H9 (cell line): ENCODE measurements around the gene IL1A. TPM values are rescaled to one million over a fixed set of nuclear protein-coding genes. Genes with fewer than 3 reads are reported as not detected.
A peak's percentile ranks its signal among the peaks of the same experiment; 100 is the strongest.

Source experiments
- DNase-seq: peaks from one replicate; pipeline ENCODE4 v3.0.0-alpha.2; 2017
- H2AFZ ChIP-seq: one replicate; pipeline ENCODE4 v1.6.1; 2013; ENCODE audit warnings: mild to moderate bottlenecking, low read length, control low read depth, moderate library complexity
- H2AK5ac ChIP-seq: 2 replicates; pipeline ENCODE4 v1.6.1; 2013; ENCODE audit warnings: low read length, control low read depth, mixed read lengths; ENCODE audit not compliant: insufficient read length
- H2BK120ac ChIP-seq: one replicate; pipeline ENCODE4 v1.6.1; 2013; ENCODE audit warnings: low read depth, mild to moderate bottlenecking, low read length, control low read depth, inconsistent platforms; ENCODE audit not compliant: poor library complexity, severe bottlenecking
- H2BK12ac ChIP-seq: 2 replicates; pipeline ENCODE4 v1.6.1; 2013; ENCODE audit warnings: low read length, control low read depth, mixed read lengths, low read depth; ENCODE audit not compliant: insufficient read length
- H2BK15ac ChIP-seq: 2 replicates; pipeline ENCODE4 v1.6.1; 2013; ENCODE audit warnings: low read depth, low read length, control low read depth
- H2BK20ac ChIP-seq: one replicate; pipeline ENCODE4 v1.6.1; 2013; ENCODE audit warnings: low read depth, mild to moderate bottlenecking, low read length, control low read depth, inconsistent platforms; ENCODE audit not compliant: poor library complexity, severe bottlenecking
- H2BK5ac ChIP-seq: 2 replicates; pipeline ENCODE4 v1.6.1; 2013; ENCODE audit warnings: low read length, control low read depth, mixed read lengths; ENCODE audit not compliant: insufficient read length
- H3K14ac ChIP-seq: 2 replicates; pipeline ENCODE4 v1.6.1; 2013; ENCODE audit warnings: low read length, control low read depth; ENCODE audit not compliant: insufficient read depth
- H3K18ac ChIP-seq: 2 replicates; pipeline ENCODE4 v1.6.1; 2013; ENCODE audit warnings: low read depth, mild to moderate bottlenecking, mixed read lengths, low read length, control low read depth; ENCODE audit not compliant: insufficient read length
- H3K23ac ChIP-seq: 2 replicates; pipeline ENCODE4 v1.6.1; 2013; ENCODE audit warnings: low read length, control low read depth, mixed read lengths, low read depth; ENCODE audit not compliant: insufficient read length
- H3K23me2 ChIP-seq: 2 replicates; pipeline ENCODE4 v1.6.1; 2013; ENCODE audit warnings: low read depth, mild to moderate bottlenecking, mixed read lengths, low read length, control low read depth; ENCODE audit not compliant: insufficient read length, poor library complexity, severe bottlenecking
- H3K27ac ChIP-seq: 2 replicates; pipeline ENCODE4 v1.5.1; 2013; ENCODE audit warnings: low read length, control low read depth, mixed read lengths, low read depth; ENCODE audit not compliant: insufficient read length
- H3K27me3 ChIP-seq: 2 replicates; pipeline ENCODE4 v1.6.1; 2013; ENCODE audit warnings: low read length, control low read depth, inconsistent platforms; ENCODE audit not compliant: insufficient read depth
- H3K4ac ChIP-seq: 2 replicates; pipeline ENCODE4 v1.6.1; 2013; ENCODE audit warnings: low read depth, mild to moderate bottlenecking, control low read depth, inconsistent platforms, low read length, moderate library complexity
- H3K4me1 ChIP-seq: 2 replicates; pipeline ENCODE4 v1.6.1; 2013; ENCODE audit warnings: low read length, control low read depth, inconsistent platforms; ENCODE audit not compliant: insufficient read depth
- H3K4me2 ChIP-seq: 2 replicates; pipeline ENCODE4 v1.6.1; 2013; ENCODE audit warnings: low read length, control low read depth, mixed read lengths; ENCODE audit not compliant: insufficient read length, insufficient read depth
- H3K56ac ChIP-seq: 2 replicates; pipeline ENCODE4 v1.6.1; 2013; ENCODE audit warnings: low read depth, mild to moderate bottlenecking, mixed read lengths, low read length, control low read depth; ENCODE audit not compliant: insufficient read length
- H3K79me1 ChIP-seq: 2 replicates; pipeline ENCODE4 v1.6.1; 2013; ENCODE audit warnings: low read depth, mild to moderate bottlenecking, moderate library complexity, low read length, control low read depth, inconsistent platforms; ENCODE audit not compliant: insufficient read depth, poor library complexity, severe bottlenecking
- H3K79me2 ChIP-seq: 2 replicates; pipeline ENCODE4 v1.6.1; 2013; ENCODE audit warnings: low read length, control low read depth, inconsistent platforms; ENCODE audit not compliant: insufficient read depth
- H3K9ac ChIP-seq: 2 replicates; pipeline ENCODE4 v1.6.1; 2013; ENCODE audit warnings: low read length, control low read depth, mixed read lengths; ENCODE audit not compliant: insufficient read length; ENCODE audit errors: extremely low read depth
- H3K9me3 ChIP-seq: one replicate; pipeline ENCODE4 v1.6.1; 2013; ENCODE audit warnings: low read depth, low read length, inconsistent platforms; ENCODE audit not compliant: control insufficient read depth
- H3T11ph ChIP-seq: one replicate; pipeline ENCODE4 v1.6.1; 2013; ENCODE audit warnings: mild to moderate bottlenecking, low read length, control low read depth, inconsistent platforms
- H4K20me1 ChIP-seq: one replicate; pipeline ENCODE4 v1.6.1; 2013; ENCODE audit not compliant: control insufficient read depth, insufficient read length, insufficient read depth
- H4K5ac ChIP-seq: 2 replicates; pipeline ENCODE4 v1.6.1; 2013; ENCODE audit warnings: low read depth, mild to moderate bottlenecking, mixed read lengths, low read length, control low read depth; ENCODE audit not compliant: insufficient read length
- H4K8ac ChIP-seq: replicated peaks from 2 replicates; pipeline ENCODE4 v1.6.1; 2013; ENCODE audit warnings: low read length, control low read depth, mixed read lengths, low read depth; ENCODE audit not compliant: insufficient read length
- H4K91ac ChIP-seq: 2 replicates; pipeline ENCODE4 v1.6.1; 2013; ENCODE audit warnings: low read depth, mild to moderate bottlenecking, moderate library complexity, mixed read lengths, low read length, control low read depth; ENCODE audit not compliant: insufficient read length
- H3K27ac Mint-ChIP-seq, 3 experiments: 2 replicates in 2 of 3; 3 replicates in 1 of 3; pipeline ENCODE4 v1.8.0; 2020 to 2021; ENCODE audit warnings: mixed read lengths in 3 of 3, mild to moderate bottlenecking in 1 of 3, moderate library complexity in 1 of 3
- H3K27me3 Mint-ChIP-seq: 2 replicates; pipeline ENCODE4 v1.8.0; 2021; ENCODE audit warnings: low read depth, mild to moderate bottlenecking, moderate library complexity, mixed read lengths
- H3K36me3 Mint-ChIP-seq, 3 experiments: 2 replicates in 2 of 3; 3 replicates in 1 of 3; pipeline ENCODE4 v1.8.0; 2020 to 2021; ENCODE audit warnings: low read depth in 3 of 3, mixed read lengths in 3 of 3; ENCODE audit not compliant: insufficient read depth in 1 of 3
- H3K4me1 Mint-ChIP-seq, 2 experiments: 2 replicates each; pipeline ENCODE4 v1.8.0; 2020; ENCODE audit warnings: mixed read lengths in 2 of 2
- H3K4me3 Mint-ChIP-seq, 2 experiments: 2 replicates in 1 of 2; 3 replicates in 1 of 2; pipeline ENCODE4 v1.8.0; 2020 to 2021; ENCODE audit warnings: mild to moderate bottlenecking in 2 of 2, mixed read lengths in 2 of 2, moderate library complexity in 1 of 2
- H3K9me3 Mint-ChIP-seq, 2 experiments: 2 replicates in 1 of 2; 3 replicates in 1 of 2; pipeline ENCODE4 v1.8.0; 2020; ENCODE audit warnings: mild to moderate bottlenecking in 2 of 2, mixed read lengths in 2 of 2, moderate library complexity in 1 of 2
- CTCF ChIP-seq: fragments of 200-600 bp; sonication (generic); conservative IDR thresholded peaks from 3 replicates; pipeline ENCODE4 v1.8.0; 2021; ENCODE audit warnings: antibody characterized with exemption, mild to moderate bottlenecking
- WGBS: extraction: QIAGEN DNeasy Blood & Tissue Kit; methylation state at CpG from one replicate; pipeline ENCODE4 v1.1.7; 2013; ENCODE audit warnings: missing lambda C conversion rate, low lambda C conversion rate, mixed read lengths; ENCODE audit not compliant: insufficient read length; ENCODE audit errors: extremely low coverage; 5-methylcytosine and 5-hydroxymethylcytosine counted together
- total RNA-seq: library from RNA; stranded (reverse); gene quantifications from 2 replicates; pipeline ENCODE4 v1.2.1, GENCODE V29; 2021

Gene IL1A
- total RNA-seq, 1 experiment from 2014 or later = 0.35 TPM

- no peaks in the 10 kb centered on the region for H3K79me1 ChIP-seq
- H2BK12ac ChIP-seq = no peak overlapping the region
- no peak overlapping the region for H3K4me2 ChIP-seq
- H3K4me1 Mint-ChIP-seq = peaks cover 27 to 58% of the 10 kb centered on the region in 2 experiments
- H2BK120ac ChIP-seq = no peak overlapping the region
- no peak overlapping the region for H3T11ph ChIP-seq
- no peak overlapping the region for H3K4me3 Mint-ChIP-seq
- H3K56ac ChIP-seq = no peak overlapping the region
- no peak overlapping the region for H2AFZ ChIP-seq
- H4K20me1 ChIP-seq = no peaks in the 10 kb centered on the region
- no peaks in the 10 kb centered on the region for H3K23me2 ChIP-seq
- no peak overlapping the region for H2AK5ac ChIP-seq
- no peaks in the 10 kb centered on the region for H3K4me1 ChIP-seq
- H3K27ac Mint-ChIP-seq = peak overlapping the region in 2 of 3 experiments; percentile 1 to 38; a peak in 3 of 7 replicates
- H3K4ac ChIP-seq = no peak overlapping the region
- no CpG with 5 or more reads among the region's 5 CpGs for WGBS
- H3K14ac ChIP-seq = no peak overlapping the region
- no peak overlapping the region for H3K18ac ChIP-seq
- H3K79me2 ChIP-seq = no peaks in the 10 kb centered on the region
- no peak overlapping the region for H4K8ac ChIP-seq
- no peaks in the 10 kb centered on the region for H3K27me3 Mint-ChIP-seq
- DNase-seq = no peak
- H3K9me3 Mint-ChIP-seq = peaks cover 10 to 19% of the 10 kb centered on the region in 2 experiments; a peak in 4 of 5 replicates
- H3K9me3 ChIP-seq = no peaks in the 10 kb centered on the region
- no peak overlapping the region for H3K23ac ChIP-seq
- no peak overlapping the region for H2BK15ac ChIP-seq
- no peak overlapping the region for H2BK5ac ChIP-seq
- TF ChIP-seq CTCF = no peak
- H4K91ac ChIP-seq = no peak overlapping the region
- H3K9ac ChIP-seq = no peak overlapping the region
- H2BK20ac ChIP-seq = no peak overlapping the region
- peaks cover 1 to 11% (median 3%) of the 10 kb centered on the region in 3 experiments; a peak in 4 of 7 replicates for H3K36me3 Mint-ChIP-seq
- H3K27me3 ChIP-seq = no peaks in the 10 kb centered on the region
- H3K27ac ChIP-seq = no peak overlapping the region
- no peak overlapping the region for H4K5ac ChIP-seq
Observed at GRCh38 chr2:112794131-112794733, 9.9 kb upstream of the IL1A start.
